ENCODE data around the gene FHIT. TPM values are rescaled to one million over a fixed set of nuclear protein-coding genes. Genes with fewer than 3 reads are reported as not detected.
A peak's percentile ranks its signal among the peaks of the same experiment; 100 is the strongest.

The FHIT gene
- total RNA-seq, 1 donor from 2014 or later = 11.7 TPM

GRCh38 chr3:59824876-59825275, 1426.4 kb downstream of the FHIT start:
- Mint-ChIP-seq H3K27me3 (no peaks in the 10 kb centered on the region), H3K9me3 (peaks cover 10% of the 10 kb centered on the region), H3K27ac (no peak overlapping the region), H3K4me1 (ENCODE audit: unreplicated experiment) (no peaks in the 10 kb centered on the region), H3K36me3 (peaks cover 4% of the 10 kb centered on the region), H3K4me3 (no peak overlapping the region)
- no peak for TF ChIP-seq CTCF (conservative IDR thresholded peaks at IDR 0.05)
- DNase-seq (ENCODE audit: extremely low spot score, unreplicated experiment) = no peak

GRCh38 chr3:59821274-59821673, 1430.0 kb downstream of the FHIT start:
- H3K36me3 Mint-ChIP-seq = peaks cover 4% of the 10 kb centered on the region
- no peak for TF ChIP-seq CTCF (conservative IDR thresholded peaks at IDR 0.05)
- no peak for DNase-seq (ENCODE audit: extremely low spot score, unreplicated experiment)
- peaks cover 10% of the 10 kb centered on the region for H3K9me3 Mint-ChIP-seq
- H3K27me3 Mint-ChIP-seq = no peaks in the 10 kb centered on the region
- no peak overlapping the region for H3K27ac Mint-ChIP-seq
- no peak overlapping the region for H3K4me3 Mint-ChIP-seq
- H3K4me1 Mint-ChIP-seq (ENCODE audit: unreplicated experiment) = peaks cover 14% of the 10 kb centered on the region

GRCh38 chr3:59820352-59820934, 1430.8 kb downstream of the FHIT start:
- H3K4me3 Mint-ChIP-seq = no peak overlapping the region
- no peak overlapping the region for H3K27ac Mint-ChIP-seq
- no peaks in the 10 kb centered on the region for H3K27me3 Mint-ChIP-seq
- DNase-seq (ENCODE audit: extremely low spot score, unreplicated experiment) = no peak
- no peak for TF ChIP-seq CTCF (conservative IDR thresholded peaks at IDR 0.05)
- H3K9me3 Mint-ChIP-seq = peaks cover 10% of the 10 kb centered on the region
- peaks cover 14% of the 10 kb centered on the region for H3K4me1 Mint-ChIP-seq (ENCODE audit: unreplicated experiment)
- H3K36me3 Mint-ChIP-seq = peaks cover 4% of the 10 kb centered on the region

- Mint-ChIP-seq H3K9me3 (peaks cover 10% of the 10 kb centered on the region), H3K4me1 (ENCODE audit: unreplicated experiment) (peaks cover 14% of the 10 kb centered on the region), H3K4me3 (no peak overlapping the region), H3K36me3 (peaks cover 4% of the 10 kb centered on the region), H3K27me3 (no peaks in the 10 kb centered on the region), H3K27ac (no peak overlapping the region)
- TF ChIP-seq CTCF (conservative IDR thresholded peaks at IDR 0.05) = no peak
- no peak for DNase-seq (ENCODE audit: extremely low spot score, unreplicated experiment)
Measured at GRCh38 chr3:59818919-59819300, 1432.3 kb downstream of the FHIT start.

- no peak for TF ChIP-seq CTCF (conservative IDR thresholded peaks at IDR 0.05)
- Mint-ChIP-seq H3K36me3 (peaks cover 4% of the 10 kb centered on the region), H3K9me3 (peaks cover 10% of the 10 kb centered on the region), H3K27ac (peak overlapping the region; percentile 23), H3K27me3 (no peaks in the 10 kb centered on the region), H3K4me1 (ENCODE audit: unreplicated experiment) (peaks cover 16% of the 10 kb centered on the region), H3K4me3 (peak overlapping the region; percentile 3)
- DNase-seq (ENCODE audit: extremely low spot score, unreplicated experiment) = no peak
Measured at GRCh38 chr3:59818033-59818918, 1433.0 kb downstream of the FHIT start.
